WERI-Rb-1 (cell line): Measurements from ENCODE around the gene DBN1.
"Not testable (repeated sequence)": the region's sequence is repeated elsewhere in the genome, so short reads cannot be mapped to it uniquely, and the experiment has no call there.

Experiments
- DNase-seq: peaks from one replicate; pipeline ENCODE4 v3.0.0-alpha.2; 2020
- H3K27ac ChIP-seq: fragments of 250-450 bp; sonication (Bioruptor Pico); 2 replicates; pipeline ENCODE4 v1.5.1; 2020; ENCODE audit warnings: mild to moderate bottlenecking, moderate library complexity
- H3K27me3 ChIP-seq: fragments of 250-450 bp; sonication (Bioruptor Pico); 2 replicates; pipeline ENCODE4 v1.5.1; 2021; ENCODE audit warnings: mild to moderate bottlenecking, low read depth, moderate library complexity; ENCODE audit not compliant: insufficient read depth, severe bottlenecking
- H3K36me3 ChIP-seq: fragments of 250-450 bp; sonication (Bioruptor Pico); 2 replicates; pipeline ENCODE4 v1.5.1; 2020; ENCODE audit warnings: mild to moderate bottlenecking, moderate library complexity
- H3K4me3 ChIP-seq: 2 replicates; pipeline ENCODE4 v1.5.1; 2011; ENCODE audit warnings: low read depth, mild to moderate bottlenecking, control low read depth, low read length
- H3K9me3 ChIP-seq: fragments of 250-450 bp; sonication (Bioruptor Pico); 2 replicates; pipeline ENCODE4 v1.5.1; 2021; ENCODE audit warnings: mild to moderate bottlenecking, moderate library complexity; ENCODE audit not compliant: severe bottlenecking
- TF ChIP-seq, protein P1 (sequence below): IDR thresholded peaks from 2 replicates; pipeline ENCODE4 v1.5.1; 2011; ENCODE audit warnings: low read depth, mild to moderate bottlenecking, control low read depth, inconsistent platforms, low read length

DBN1 gene

DNA sequence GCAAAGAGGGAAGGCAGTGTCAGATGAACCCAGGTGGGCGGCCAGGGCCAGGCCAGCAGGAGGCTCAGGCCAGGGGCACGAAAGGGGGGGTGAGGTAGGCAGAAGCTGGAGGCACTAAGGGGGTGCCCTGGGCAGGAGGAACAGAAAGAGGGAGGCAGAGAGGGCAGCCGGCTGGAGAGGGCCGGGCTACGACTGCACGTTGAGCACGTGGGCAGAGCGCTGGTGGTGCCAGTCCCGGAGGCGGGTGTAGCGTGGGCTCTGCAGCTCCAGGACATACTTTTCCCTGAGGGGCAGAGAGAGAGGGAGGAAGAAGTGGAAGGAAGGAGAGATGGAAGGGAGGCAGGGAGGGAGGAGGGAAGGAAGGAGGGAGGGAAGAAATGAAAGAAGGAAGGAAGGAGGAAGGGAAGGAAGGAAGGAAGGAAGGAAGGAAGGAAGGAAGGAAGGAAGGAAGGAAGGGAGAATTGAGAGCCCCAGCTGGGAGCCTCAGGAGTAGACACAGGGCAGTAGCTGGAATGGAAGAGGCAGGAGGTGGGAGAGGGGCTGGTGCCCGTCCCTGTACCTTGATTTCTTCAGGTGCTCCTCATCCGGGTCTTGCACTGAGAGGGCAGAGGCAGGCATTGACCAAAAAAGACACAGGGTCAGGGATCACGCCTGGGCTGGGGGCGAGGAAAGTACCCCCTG, 17.0 kb upstream of the DBN1 start:
- no peak for DNase-seq
- no peak overlapping the region for H3K4me3 ChIP-seq
- no peaks in the 10 kb centered on the region for H3K27me3 ChIP-seq
- TF ChIP-seq, protein P1, sequence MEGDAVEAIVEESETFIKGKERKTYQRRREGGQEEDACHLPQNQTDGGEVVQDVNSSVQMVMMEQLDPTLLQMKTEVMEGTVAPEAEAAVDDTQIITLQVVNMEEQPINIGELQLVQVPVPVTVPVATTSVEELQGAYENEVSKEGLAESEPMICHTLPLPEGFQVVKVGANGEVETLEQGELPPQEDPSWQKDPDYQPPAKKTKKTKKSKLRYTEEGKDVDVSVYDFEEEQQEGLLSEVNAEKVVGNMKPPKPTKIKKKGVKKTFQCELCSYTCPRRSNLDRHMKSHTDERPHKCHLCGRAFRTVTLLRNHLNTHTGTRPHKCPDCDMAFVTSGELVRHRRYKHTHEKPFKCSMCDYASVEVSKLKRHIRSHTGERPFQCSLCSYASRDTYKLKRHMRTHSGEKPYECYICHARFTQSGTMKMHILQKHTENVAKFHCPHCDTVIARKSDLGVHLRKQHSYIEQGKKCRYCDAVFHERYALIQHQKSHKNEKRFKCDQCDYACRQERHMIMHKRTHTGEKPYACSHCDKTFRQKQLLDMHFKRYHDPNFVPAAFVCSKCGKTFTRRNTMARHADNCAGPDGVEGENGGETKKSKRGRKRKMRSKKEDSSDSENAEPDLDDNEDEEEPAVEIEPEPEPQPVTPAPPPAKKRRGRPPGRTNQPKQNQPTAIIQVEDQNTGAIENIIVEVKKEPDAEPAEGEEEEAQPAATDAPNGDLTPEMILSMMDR: no peak
- H3K27ac ChIP-seq: no peak overlapping the region
- no peaks in the 10 kb centered on the region for H3K9me3 ChIP-seq
- H3K36me3 ChIP-seq: peaks cover 16% of the 10 kb centered on the region

DNA sequence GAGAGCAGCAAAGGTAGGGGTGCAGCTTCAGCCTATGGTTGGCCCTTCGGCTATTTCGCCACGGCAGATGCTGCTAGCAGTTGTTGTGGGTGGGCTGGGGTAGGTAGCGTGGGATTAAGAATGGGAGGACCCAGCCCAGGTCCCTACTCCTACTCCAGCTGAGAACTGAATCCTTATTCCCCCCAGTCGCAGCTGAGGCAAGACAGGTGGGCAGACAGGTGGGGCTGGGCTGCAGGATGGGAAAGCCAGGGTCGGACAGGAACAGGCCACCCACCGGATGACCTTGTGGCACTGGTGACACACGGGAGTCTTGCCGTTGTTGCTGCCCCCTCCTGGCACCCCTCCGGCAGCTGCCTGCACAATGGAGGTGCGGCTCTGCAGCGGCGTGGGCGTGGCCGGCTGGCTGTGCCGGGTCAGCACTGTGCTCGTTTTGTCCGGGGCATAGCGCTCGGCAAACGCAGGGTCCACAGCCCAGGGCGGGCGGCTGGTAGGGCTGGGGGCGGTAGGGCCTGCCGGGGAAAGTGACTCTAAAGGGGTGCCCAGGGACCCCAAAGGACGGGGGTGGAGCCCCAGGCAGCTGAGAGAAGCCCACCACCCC, 15.8 kb upstream of the DBN1 start:
- Histone ChIP-seq H3K4me3 (no peak overlapping the region), H3K27ac (no peak overlapping the region), H3K36me3 (peaks cover 15% of the 10 kb centered on the region), H3K27me3 (no peaks in the 10 kb centered on the region), H3K9me3 (no peaks in the 10 kb centered on the region)
- peak; percentile 49 for DNase-seq
- TF ChIP-seq, protein P1: peak; percentile 19; the same call in 1 of the 2 replicates

DNA sequence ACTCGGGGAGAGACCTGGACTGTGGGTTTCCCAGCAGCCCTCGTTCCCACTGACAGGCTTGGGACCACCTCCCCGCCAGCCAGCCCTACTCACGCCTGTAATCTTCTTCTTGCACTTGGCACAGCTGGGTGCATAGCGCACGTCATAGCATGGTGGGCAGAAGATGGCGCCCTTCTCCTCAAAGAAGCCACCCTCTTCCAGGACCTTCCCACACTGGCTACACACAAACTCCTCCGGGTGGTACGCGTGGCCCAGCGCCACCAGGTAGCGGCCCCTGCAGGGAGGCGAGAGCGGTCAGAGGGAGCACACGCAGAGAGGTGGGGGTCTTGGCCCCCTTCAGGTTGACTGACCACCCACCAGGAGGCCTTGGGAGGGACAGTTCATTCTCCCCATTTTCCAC, 14.5 kb upstream of the DBN1 start:
- Histone ChIP-seq H3K9me3 (no peaks in the 10 kb centered on the region), H3K27me3 (no peaks in the 10 kb centered on the region), H3K27ac (no peak overlapping the region), H3K4me3 (no peak overlapping the region), H3K36me3 (peaks cover 15% of the 10 kb centered on the region)
- TF ChIP-seq, protein P1: no peak
- no peak for DNase-seq

DNA sequence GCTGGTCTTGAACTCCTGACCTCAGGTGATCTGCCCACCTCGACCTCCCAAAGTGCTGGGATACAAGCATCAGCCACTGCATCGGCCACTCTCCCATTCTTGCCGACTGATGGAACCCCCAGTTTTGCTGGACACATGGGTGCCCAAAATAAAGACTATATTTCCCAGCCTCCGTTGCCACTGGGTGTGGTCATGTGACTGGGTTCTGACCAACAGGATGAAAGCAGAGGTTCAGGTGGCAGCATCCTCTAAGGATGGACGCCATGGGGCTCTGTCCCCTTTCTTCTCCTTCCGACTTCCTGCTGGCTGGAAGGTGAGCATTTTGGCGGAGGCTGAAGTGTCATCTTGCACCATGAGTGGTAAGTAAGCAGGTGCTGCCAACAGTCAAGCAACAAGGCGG, 13.7 kb upstream of the DBN1 start:
- H3K4me3 ChIP-seq: no peak overlapping the region
- H3K27me3 ChIP-seq: no peaks in the 10 kb centered on the region
- no peaks in the 10 kb centered on the region for H3K9me3 ChIP-seq
- peaks cover 15% of the 10 kb centered on the region for H3K36me3 ChIP-seq
- TF ChIP-seq, protein P1: no peak
- H3K27ac ChIP-seq: no peak overlapping the region
- no peak for DNase-seq

DNA sequence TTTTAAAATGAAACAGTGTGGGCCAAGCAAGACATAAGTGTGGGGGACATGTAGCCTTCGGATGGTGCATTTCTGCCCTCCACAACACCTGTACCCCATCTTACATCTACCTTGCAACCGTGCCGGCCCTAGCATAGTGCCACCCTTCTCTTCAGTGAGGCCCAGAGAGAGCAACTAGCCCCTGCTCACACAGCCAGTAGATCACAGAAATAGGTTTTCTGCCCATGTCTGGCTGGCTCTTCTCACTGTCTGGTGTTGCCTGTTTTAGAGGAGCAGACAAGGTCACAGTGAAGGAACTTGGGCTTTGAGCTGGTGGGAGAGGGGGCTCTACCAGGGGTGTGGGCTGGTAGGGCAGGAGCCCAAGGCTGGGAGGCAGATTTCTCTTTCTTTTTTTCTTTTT, 12.8 kb upstream of the DBN1 start:
- Histone ChIP-seq H3K27me3 (no peaks in the 10 kb centered on the region), H3K27ac (no peak overlapping the region), H3K9me3 (no peaks in the 10 kb centered on the region), H3K4me3 (no peak overlapping the region), H3K36me3 (peaks cover 15% of the 10 kb centered on the region)
- DNase-seq: no peak
- TF ChIP-seq, protein P1: no peak

DNA sequence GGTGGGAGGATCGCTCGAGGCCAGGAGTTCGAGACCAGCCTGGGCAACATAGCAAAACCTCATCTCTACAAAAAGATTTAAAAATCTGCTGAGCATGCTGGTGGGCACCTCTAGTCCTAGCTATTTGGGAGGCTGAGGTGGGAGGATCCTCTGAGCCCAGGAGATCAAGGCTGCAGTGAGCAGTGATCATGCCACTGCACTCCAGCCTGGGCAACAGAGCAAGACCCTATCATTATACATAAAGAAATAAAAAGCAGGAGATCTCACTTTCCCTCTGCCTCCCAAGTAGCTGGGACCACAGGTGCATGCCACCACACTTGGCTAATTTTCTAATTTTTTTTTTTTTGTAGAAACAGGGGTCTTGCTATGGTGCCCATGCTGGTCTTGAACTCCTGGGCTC, 12.3 kb upstream of the DBN1 start:
- H3K4me3 ChIP-seq, H3K9me3 ChIP-seq, H3K27me3 ChIP-seq, DNase-seq, H3K27ac ChIP-seq: not testable (repeated sequence)
- peaks cover 15% of the 10 kb centered on the region for H3K36me3 ChIP-seq
